ENCODE results near the gene CMTM6. TPM values are rescaled to one million over a fixed set of nuclear protein-coding genes. Genes with fewer than 3 reads are reported as not detected.
"Not testable (repeated sequence)": the region's sequence is repeated elsewhere in the genome, so short reads cannot be mapped to it uniquely, and the experiment has no call there.

CMTM6 gene
- total RNA-seq, 1 donor, result 155 TPM

- Histone ChIP-seq H3K4me1 (ENCODE audit: insufficient read depth, low read length) (peaks cover 31% of the 10 kb centered on the region), H3K9me3 (ENCODE audit: low read depth, low read length) (no peaks in the 10 kb centered on the region), H3K27me3 (ENCODE audit: insufficient read depth, low read length) (no peaks in the 10 kb centered on the region), H3K4me3 (ENCODE audit: low read length) (no peak overlapping the region)
These were observed 51.5 kb downstream of the CMTM6 start for GRCh38 chr3:32450992-32451659.

GRCh38 chr3:32450426-32450825 lies 52.2 kb downstream of the CMTM6 start:
- Histone ChIP-seq H3K9me3 (ENCODE audit: low read depth, low read length) (no peaks in the 10 kb centered on the region), H3K4me1 (ENCODE audit: insufficient read depth, low read length) (peaks cover 24% of the 10 kb centered on the region), H3K4me3 (ENCODE audit: low read length) (no peak overlapping the region), H3K27me3 (ENCODE audit: insufficient read depth, low read length) (no peaks in the 10 kb centered on the region)

- Histone ChIP-seq H3K4me1 (ENCODE audit: insufficient read depth, low read length) (peaks cover 18% of the 10 kb centered on the region), H3K4me3 (ENCODE audit: low read length) (no peak overlapping the region)
These were observed 53.0 kb downstream of the CMTM6 start for GRCh38 chr3:32449691-32450090.

GRCh38 chr3:32448686-32449474 lies 53.8 kb downstream of the CMTM6 start:
- H3K27me3 ChIP-seq (ENCODE audit: insufficient read depth, low read length), result no peaks in the 10 kb centered on the region
- no peak overlapping the region for H3K4me3 ChIP-seq (ENCODE audit: low read length)
- peaks cover 18% of the 10 kb centered on the region for H3K4me1 ChIP-seq (ENCODE audit: insufficient read depth, low read length)
- H3K9me3 ChIP-seq (ENCODE audit: low read depth, low read length), result no peaks in the 10 kb centered on the region

More at GRCh38 chr3:32449691-32450090, 53.0 kb downstream of the CMTM6 start:
- H3K27me3 ChIP-seq (ENCODE audit: insufficient read depth, low read length), result no peaks in the 10 kb centered on the region
- H3K9me3 ChIP-seq (ENCODE audit: low read depth, low read length), result no peaks in the 10 kb centered on the region

- Histone ChIP-seq H3K4me1 (ENCODE audit: insufficient read depth, low read length) (peaks cover 23% of the 10 kb centered on the region), H3K27me3 (ENCODE audit: insufficient read depth, low read length) (no peaks in the 10 kb centered on the region), H3K4me3 (ENCODE audit: low read length) (no peak overlapping the region), H3K9me3 (ENCODE audit: low read depth, low read length) (no peaks in the 10 kb centered on the region)
These were observed 54.7 kb downstream of the CMTM6 start for GRCh38 chr3:32447865-32448400.

- H3K4me1 ChIP-seq (ENCODE audit: insufficient read depth, low read length), result peaks cover 41% of the 10 kb centered on the region
- H3K27me3 ChIP-seq (ENCODE audit: insufficient read depth, low read length), result no peaks in the 10 kb centered on the region
- H3K9me3 ChIP-seq (ENCODE audit: low read depth, low read length), result no peaks in the 10 kb centered on the region
- H3K4me3 ChIP-seq (ENCODE audit: low read length), result no peak overlapping the region
These were observed 59.2 kb downstream of the CMTM6 start for GRCh38 chr3:32443478-32443877.

- H3K4me1 ChIP-seq (ENCODE audit: insufficient read depth, low read length), result peaks cover 44% of the 10 kb centered on the region
- H3K27me3 ChIP-seq (ENCODE audit: insufficient read depth, low read length), result no peaks in the 10 kb centered on the region
- H3K9me3 ChIP-seq (ENCODE audit: low read depth, low read length), result no peaks in the 10 kb centered on the region
- H3K4me3 ChIP-seq (ENCODE audit: low read length), result no peak overlapping the region
These were observed 59.9 kb downstream of the CMTM6 start for GRCh38 chr3:32442766-32443165.

GRCh38 chr3:32440611-32441350 lies 61.9 kb downstream of the CMTM6 start:
- peaks cover 53% of the 10 kb centered on the region for H3K4me1 ChIP-seq (ENCODE audit: insufficient read depth, low read length)
- H3K27me3 ChIP-seq (ENCODE audit: insufficient read depth, low read length), result no peaks in the 10 kb centered on the region
- no peak overlapping the region for H3K4me3 ChIP-seq (ENCODE audit: low read length)
- H3K9me3 ChIP-seq (ENCODE audit: low read depth, low read length), result no peaks in the 10 kb centered on the region

- H3K9me3 ChIP-seq (ENCODE audit: low read depth, low read length); H3K27me3 ChIP-seq (ENCODE audit: insufficient read depth, low read length); H3K4me3 ChIP-seq (ENCODE audit: low read length): not testable (repeated sequence)
- peaks cover 53% of the 10 kb centered on the region for H3K4me1 ChIP-seq (ENCODE audit: insufficient read depth, low read length)
These were observed 63.2 kb downstream of the CMTM6 start for GRCh38 chr3:32439421-32439820.

GRCh38 chr3:32438596-32439344 lies 63.9 kb downstream of the CMTM6 start:
- H3K27me3 ChIP-seq (ENCODE audit: insufficient read depth, low read length), result no peaks in the 10 kb centered on the region
- H3K9me3 ChIP-seq (ENCODE audit: low read depth, low read length), result no peaks in the 10 kb centered on the region
- H3K4me1 ChIP-seq (ENCODE audit: insufficient read depth, low read length), result peaks cover 56% of the 10 kb centered on the region
- no peak overlapping the region for H3K4me3 ChIP-seq (ENCODE audit: low read length)

- H3K4me3 ChIP-seq (ENCODE audit: low read length), result no peak overlapping the region
- H3K4me1 ChIP-seq (ENCODE audit: insufficient read depth, low read length), result peaks cover 60% of the 10 kb centered on the region
- no peaks in the 10 kb centered on the region for H3K27me3 ChIP-seq (ENCODE audit: insufficient read depth, low read length)
- no peaks in the 10 kb centered on the region for H3K9me3 ChIP-seq (ENCODE audit: low read depth, low read length)
These were observed 64.8 kb downstream of the CMTM6 start for GRCh38 chr3:32437896-32438295.

GRCh38 chr3:32436816-32437189 lies 65.8 kb downstream of the CMTM6 start:
- H3K9me3 ChIP-seq (ENCODE audit: low read depth, low read length), result no peaks in the 10 kb centered on the region
- no peaks in the 10 kb centered on the region for H3K27me3 ChIP-seq (ENCODE audit: insufficient read depth, low read length)
- H3K4me1 ChIP-seq (ENCODE audit: insufficient read depth, low read length), result peaks cover 71% of the 10 kb centered on the region
- H3K4me3 ChIP-seq (ENCODE audit: low read length), result no peak overlapping the region

- Histone ChIP-seq H3K4me1 (ENCODE audit: insufficient read depth, low read length) (peaks cover 77% of the 10 kb centered on the region), H3K9me3 (ENCODE audit: low read depth, low read length) (no peaks in the 10 kb centered on the region), H3K27me3 (ENCODE audit: insufficient read depth, low read length) (no peaks in the 10 kb centered on the region), H3K4me3 (ENCODE audit: low read length) (no peak overlapping the region)
These were observed 66.5 kb downstream of the CMTM6 start for GRCh38 chr3:32435911-32436815.

GRCh38 chr3:32434206-32434605 lies 68.4 kb downstream of the CMTM6 start:
- Histone ChIP-seq H3K4me3 (ENCODE audit: low read length) (no peak overlapping the region), H3K4me1 (ENCODE audit: insufficient read depth, low read length) (peaks cover 76% of the 10 kb centered on the region)

More at GRCh38 chr3:32434206-32434605, 68.4 kb downstream of the CMTM6 start:
- Histone ChIP-seq H3K9me3 (ENCODE audit: low read depth, low read length) (no peaks in the 10 kb centered on the region), H3K27me3 (ENCODE audit: insufficient read depth, low read length) (no peaks in the 10 kb centered on the region)

All from mononuclear cell (primary cell).